HepG2 (cell line): ENCODE measurements around the gene LRRC37A. TPM values are rescaled to one million over a fixed set of nuclear protein-coding genes. Genes with fewer than 3 reads are reported as not detected.
A peak's percentile ranks its signal among the peaks of the same experiment; 100 is the strongest.

ENCODE experiments used
- CHD2 ChIP-seq: IDR thresholded peaks from 2 replicates; pipeline ENCODE4 v1.6.1; 2011; ENCODE audit warnings: low read depth, low read length, improper control_type of control experiment
- EEA1 ChIP-seq: sonication (generic); formaldehyde crosslinking; IDR thresholded peaks from 2 replicates; pipeline ENCODE4 v1.5.1; 2020; ENCODE audit warnings: mild to moderate bottlenecking, missing genetic modification reagents, borderline replicate concordance
- ELF3 ChIP-seq: IDR thresholded peaks from 2 replicates; pipeline ENCODE4 v1.6.1; 2016; ENCODE audit warnings: missing genetic modification reagents, missing compliant biosample characterization
- GMEB1 ChIP-seq: sonication (generic); formaldehyde crosslinking; IDR thresholded peaks from 2 replicates; pipeline ENCODE4 v1.5.1; 2020; ENCODE audit warnings: missing genetic modification reagents, mild to moderate bottlenecking, borderline replicate concordance
- GPN1 ChIP-seq: sonication (generic); formaldehyde crosslinking; IDR thresholded peaks from 2 replicates; pipeline ENCODE4 v1.5.1; 2020; ENCODE audit warnings: missing genetic modification reagents, borderline replicate concordance
- RAD21 ChIP-seq: fragments of 450-650 bp; formaldehyde crosslinking; IDR thresholded peaks from 2 replicates; pipeline ENCODE4 v1.5.0; 2020; ENCODE audit warnings: mild to moderate bottlenecking
- RNF2 ChIP-seq: fragments of 450-650 bp; conservative IDR thresholded peaks from 2 replicates; pipeline ENCODE4 v1.6.1; 2016; ENCODE audit warnings: low read depth
- SKI ChIP-seq: fragments of 450-650 bp; IDR thresholded peaks from one replicate; pipeline ENCODE4 v1.6.1; 2018; ENCODE audit warnings: mild to moderate bottlenecking; ENCODE audit not compliant: partially characterized antibody
- TBP ChIP-seq: sonication (generic); formaldehyde crosslinking; IDR thresholded peaks from 2 replicates; pipeline ENCODE4 v1.5.0; 2020; ENCODE audit warnings: missing genetic modification reagents
- XBP1 ChIP-seq: sonication (generic); formaldehyde crosslinking; IDR thresholded peaks from 2 replicates; pipeline ENCODE4 v1.5.0; 2020; ENCODE audit warnings: missing genetic modification reagents
- ZBTB14 ChIP-seq: sonication (generic); formaldehyde crosslinking; IDR thresholded peaks from 2 replicates; pipeline ENCODE4 v1.4.0; 2020; ENCODE audit warnings: missing genetic modification reagents
- ZC3H4 ChIP-seq: sonication (generic); formaldehyde crosslinking; IDR thresholded peaks from 2 replicates; pipeline ENCODE4 v1.4.0; 2020; ENCODE audit warnings: missing genetic modification reagents, borderline replicate concordance
- ZGPAT ChIP-seq: IDR thresholded peaks from 2 replicates; pipeline ENCODE4 v1.6.1; 2016; ENCODE audit warnings: mild to moderate bottlenecking
- ZKSCAN5 ChIP-seq: sonication (generic); formaldehyde crosslinking; IDR thresholded peaks from 2 replicates; pipeline ENCODE4 v1.5.1; 2020; ENCODE audit warnings: mild to moderate bottlenecking, missing genetic modification reagents
- ZNF329 ChIP-seq: sonication (generic); formaldehyde crosslinking; IDR thresholded peaks from 2 replicates; pipeline ENCODE4 v1.9.0; 2021; ENCODE audit warnings: low read depth, mild to moderate bottlenecking, missing genetic modification reagents
- ZNF546 ChIP-seq: sonication (generic); formaldehyde crosslinking; conservative IDR thresholded peaks from 2 replicates; pipeline ENCODE4 v1.8.1; 2023; ENCODE audit warnings: mild to moderate bottlenecking, missing genetic modification reagents
- ZNF687 ChIP-seq: sonication (generic); formaldehyde crosslinking; IDR thresholded peaks from 2 replicates; pipeline ENCODE4 v1.5.1; 2020; ENCODE audit warnings: mild to moderate bottlenecking, missing genetic modification reagents, moderate library complexity
- ZNF780A ChIP-seq: sonication (generic); formaldehyde crosslinking; IDR thresholded peaks from 2 replicates; pipeline ENCODE4 v1.8.0; 2022; ENCODE audit warnings: mild to moderate bottlenecking, missing genetic modification reagents, moderate library complexity
- ZSCAN29 ChIP-seq: sonication (generic); formaldehyde crosslinking; conservative IDR thresholded peaks from 2 replicates; pipeline ENCODE4 v1.4.0; 2020; ENCODE audit warnings: mild to moderate bottlenecking, missing genetic modification reagents
- ZSCAN31 ChIP-seq: sonication (generic); formaldehyde crosslinking; IDR thresholded peaks from 2 replicates; pipeline ENCODE4 v1.5.0; 2020; ENCODE audit warnings: low read depth, mild to moderate bottlenecking, missing genetic modification reagents
- polyA plus RNA-seq, 8 experiments: library from polyadenylated mRNA; depleted of rRNA in 3 of 8; stranded (reverse) in 7 of 8; unstranded in 1 of 8; fragments of >200 nt; fragmentation: Illumina TruSeq in 4 of 8; extraction: Trizol in 4 of 8; gene quantifications; 2 replicates each; pipeline versions ENCODE4 v1.2.1 to v1.2.3, GENCODE V29; 2011 to 2016; ENCODE audit warnings: low read depth in 4 of 8, missing spikeins in 1 of 8, mixed read lengths in 1 of 8; ENCODE audit not compliant: insufficient read depth in 1 of 8
- total RNA-seq, 5 experiments: library from RNA; depleted of rRNA; stranded (reverse); fragments of >200 nt; fragmentation: Illumina TruSeq; extraction: Trizol; gene quantifications; 2 replicates each; pipeline ENCODE4 v1.2.3, GENCODE V29; 2016; ENCODE audit warnings: low read depth in 1 of 5

Gene LRRC37A
- total and polyA plus RNA-seq, 2 of the 13 experiments (the other 11 are each of a cell fraction or from before 2014, with no cell fraction given): 0.97 to 1.3 TPM

DNA sequence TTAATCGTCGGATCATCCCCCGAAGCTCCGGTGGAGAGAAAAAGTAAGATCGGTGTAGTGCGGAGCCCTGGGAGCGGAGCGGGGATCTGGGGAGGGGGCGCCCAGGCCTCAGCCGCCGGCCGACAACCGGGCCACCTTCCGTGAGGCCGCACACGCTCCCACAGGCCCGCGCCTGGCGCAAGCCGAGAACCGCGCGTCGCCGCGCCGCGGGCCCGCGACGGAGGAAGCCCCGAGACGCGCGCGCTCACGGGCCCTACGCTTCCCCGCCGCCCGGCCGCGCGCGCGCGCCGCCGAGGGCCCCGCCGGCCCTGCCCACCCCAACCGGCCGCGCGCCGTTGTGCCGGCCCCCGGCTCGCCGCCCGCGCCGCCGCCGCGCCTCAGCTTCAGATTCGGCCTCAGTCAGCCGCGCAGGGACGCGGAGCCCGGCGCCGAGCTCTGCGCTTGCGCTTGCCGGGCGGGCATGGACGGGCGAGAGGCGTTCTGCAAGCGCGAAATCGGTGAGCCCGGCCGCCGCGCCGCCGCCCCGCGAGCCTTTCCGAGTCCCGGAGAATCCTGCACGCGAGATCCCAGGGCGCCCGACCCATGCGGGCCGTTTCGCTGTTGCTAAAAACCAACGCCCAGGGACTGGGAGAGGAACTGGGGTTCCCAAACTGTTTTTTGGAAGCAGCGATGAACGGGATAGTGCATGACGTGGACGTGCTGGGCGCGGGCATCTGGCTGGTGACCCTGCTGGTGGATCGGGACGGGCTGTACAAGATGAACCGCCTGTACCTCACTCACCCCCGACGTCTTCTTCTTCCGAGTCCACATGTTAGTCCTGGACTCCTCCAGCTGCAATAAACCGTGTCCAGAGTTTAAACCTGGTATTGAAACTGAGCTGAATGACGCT is 28.0 kb upstream of the LRRC37A start (continued):
- TF ChIP-seq GMEB1 (peak; percentile 32; the same call in 1 of the 2 replicates), ZKSCAN5 (0 out of 2 replicates have a peak, but pooled peaks have one; percentile 55), ZSCAN29 (CRISPR knock-in tag) (peak; percentile 41; the same call in 1 of the 2 replicates), GPN1 (CRISPR knock-in tag) (no peak), CHD2 (0 out of 2 replicates have a peak, but pooled peaks have one; percentile 34), ZSCAN31 (CRISPR knock-in tag) (peak; percentile 87; the same call in 1 of the 2 replicates), EEA1 (CRISPR knock-in tag) (0 out of 2 replicates have a peak, but pooled peaks have one; percentile 10), SKI (peak; percentile 8), ZNF780A (CRISPR knock-in tag) (peak; percentile 34; the same call in 1 of the 2 replicates), RNF2 (0 out of 2 replicates have a peak, but pooled peaks have one; percentile 29), ZNF687 (CRISPR knock-in tag) (peak; percentile 91), ELF3 (no peak), ZNF546 (CRISPR knock-in tag) (peak; percentile 68), ZNF329 (CRISPR knock-in tag) (0 out of 2 replicates have a peak, but pooled peaks have one; percentile 35), ZC3H4 (CRISPR knock-in tag) (0 out of 2 replicates have a peak, but pooled peaks have one; percentile 52), RAD21 (peak; percentile 27; the same call in 1 of the 2 replicates), TBP (CRISPR knock-in tag) (peak; percentile 56; the same call in 1 of the 2 replicates), ZGPAT (CRISPR knock-in tag) (peak; percentile 62; the same call in 1 of the 2 replicates), XBP1 (CRISPR knock-in tag) (peak; percentile 57), ZBTB14 (peak; percentile 93)
